Stimulated activated naive CD8-positive, alpha-beta T cell treated with anti-CD3 and anti-CD28 coated beads, Interleukin-15, Interleukin-2, amounts not matched to agents 100 ng/mL and 50 ng/mL, for 24 hours (primary cell): ENCODE results near the gene RIMS1.

Experiments used
- H3K27ac Mint-ChIP-seq: one replicate; pipeline ENCODE4 v1.8.0; 2021; ENCODE audit warnings: mild to moderate bottlenecking, mixed read lengths
- H3K27me3 Mint-ChIP-seq: one replicate; pipeline ENCODE4 v1.8.0; 2021; ENCODE audit warnings: mixed read lengths
- H3K36me3 Mint-ChIP-seq: one replicate; pipeline ENCODE4 v1.8.0; 2021; ENCODE audit warnings: low read depth, mixed read lengths
- H3K4me1 Mint-ChIP-seq: one replicate; pipeline ENCODE4 v1.8.0; 2021; ENCODE audit warnings: low read depth, mixed read lengths
- H3K4me3 Mint-ChIP-seq: one replicate; pipeline ENCODE4 v1.8.0; 2021; ENCODE audit warnings: mild to moderate bottlenecking, mixed read lengths
- H3K9me3 Mint-ChIP-seq: one replicate; pipeline ENCODE4 v1.8.0; 2021; ENCODE audit warnings: mixed read lengths

Gene RIMS1

DNA sequence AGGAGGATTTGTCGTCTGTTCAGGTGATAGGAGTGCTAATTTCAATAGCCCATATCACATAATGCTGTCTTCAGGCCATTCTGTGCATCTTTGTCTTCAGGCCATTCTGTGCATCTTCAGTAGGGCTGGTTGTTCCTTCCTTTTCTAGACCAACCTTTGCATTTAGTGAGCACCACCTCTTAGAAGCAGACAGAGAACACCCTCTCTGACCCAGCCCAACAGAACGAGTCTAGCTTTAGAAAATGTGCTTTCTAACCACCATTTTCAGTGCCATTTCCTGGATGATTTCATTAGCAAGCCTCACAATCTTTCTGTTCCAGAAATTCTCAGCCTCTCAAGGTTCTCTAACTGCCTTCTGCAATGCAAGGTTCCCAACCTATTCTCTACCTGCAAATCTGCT is 520.2 kb downstream of the RIMS1 start:
- Mint-ChIP-seq H3K9me3 (no peaks in the 10 kb centered on the region), H3K27me3 (peaks cover 10% of the 10 kb centered on the region), H3K4me1 (no peaks in the 10 kb centered on the region), H3K4me3 (no peak overlapping the region), H3K27ac (no peak overlapping the region), H3K36me3 (no peaks in the 10 kb centered on the region)

GRCh38 chr6:72410769-72411168 is 524.4 kb downstream of the RIMS1 start:
- H3K27ac Mint-ChIP-seq, result no peak overlapping the region
- no peaks in the 10 kb centered on the region for H3K36me3 Mint-ChIP-seq
- H3K4me3 Mint-ChIP-seq, result no peak overlapping the region
- peaks cover 21% of the 10 kb centered on the region for H3K27me3 Mint-ChIP-seq
- no peaks in the 10 kb centered on the region for H3K9me3 Mint-ChIP-seq
- no peaks in the 10 kb centered on the region for H3K4me1 Mint-ChIP-seq

- Mint-ChIP-seq H3K4me3 (no peak overlapping the region), H3K36me3 (no peaks in the 10 kb centered on the region), H3K9me3 (no peaks in the 10 kb centered on the region), H3K4me1 (no peaks in the 10 kb centered on the region), H3K27ac (no peak overlapping the region), H3K27me3 (peaks cover 21% of the 10 kb centered on the region)
Measured at GRCh38 chr6:72411872-72412708, 525.7 kb downstream of the RIMS1 start.

GRCh38 chr6:72412709-72413044 is 526.3 kb downstream of the RIMS1 start:
- H3K27ac Mint-ChIP-seq, result no peak overlapping the region
- H3K4me1 Mint-ChIP-seq, result no peaks in the 10 kb centered on the region
- H3K4me3 Mint-ChIP-seq, result no peak overlapping the region
- peaks cover 19% of the 10 kb centered on the region for H3K27me3 Mint-ChIP-seq
- H3K36me3 Mint-ChIP-seq, result no peaks in the 10 kb centered on the region
- H3K9me3 Mint-ChIP-seq, result no peaks in the 10 kb centered on the region

- Mint-ChIP-seq H3K36me3 (no peaks in the 10 kb centered on the region), H3K9me3 (no peaks in the 10 kb centered on the region), H3K27me3 (peaks cover 17% of the 10 kb centered on the region), H3K4me1 (no peaks in the 10 kb centered on the region), H3K4me3 (no peak overlapping the region), H3K27ac (no peak overlapping the region)
Measured at GRCh38 chr6:72413884-72414283, 527.5 kb downstream of the RIMS1 start.

- H3K9me3 Mint-ChIP-seq, result no peaks in the 10 kb centered on the region
- no peak overlapping the region for H3K27ac Mint-ChIP-seq
- peaks cover 17% of the 10 kb centered on the region for H3K27me3 Mint-ChIP-seq
- H3K36me3 Mint-ChIP-seq, result no peaks in the 10 kb centered on the region
- no peaks in the 10 kb centered on the region for H3K4me1 Mint-ChIP-seq
- H3K4me3 Mint-ChIP-seq, result no peak overlapping the region
Measured at GRCh38 chr6:72414657-72415056, 528.3 kb downstream of the RIMS1 start.

- no peaks in the 10 kb centered on the region for H3K36me3 Mint-ChIP-seq
- no peak overlapping the region for H3K27ac Mint-ChIP-seq
- H3K27me3 Mint-ChIP-seq, result peaks cover 17% of the 10 kb centered on the region
- H3K4me1 Mint-ChIP-seq, result no peaks in the 10 kb centered on the region
- no peak overlapping the region for H3K4me3 Mint-ChIP-seq
- no peaks in the 10 kb centered on the region for H3K9me3 Mint-ChIP-seq
Measured at GRCh38 chr6:72416744-72417465, 530.6 kb downstream of the RIMS1 start.

GRCh38 chr6:72417759-72418158 is 531.4 kb downstream of the RIMS1 start:
- H3K27ac Mint-ChIP-seq, result no peak overlapping the region
- peaks cover 14% of the 10 kb centered on the region for H3K27me3 Mint-ChIP-seq

DNA sequence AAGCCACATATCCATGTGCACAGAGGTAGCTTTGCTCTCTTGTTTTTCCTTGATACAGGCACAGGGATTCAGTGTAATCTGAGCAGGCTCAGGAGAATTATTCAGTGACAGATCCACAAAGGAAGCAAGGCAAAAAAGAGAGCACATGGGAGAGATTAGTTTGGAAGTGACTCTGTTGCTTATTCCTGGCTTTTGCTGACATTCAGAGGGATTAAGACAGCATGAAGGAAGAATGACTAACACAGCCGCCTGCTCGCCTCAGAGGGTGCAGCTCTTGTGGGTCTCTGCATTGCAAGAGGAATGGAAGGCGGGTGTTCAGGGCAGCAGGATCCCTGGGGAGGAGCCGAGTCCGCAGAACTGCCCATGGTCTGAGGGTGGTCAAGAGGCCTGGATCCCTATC is 532.1 kb downstream of the RIMS1 start:
- Mint-ChIP-seq H3K36me3 (no peaks in the 10 kb centered on the region), H3K9me3 (no peaks in the 10 kb centered on the region), H3K27ac (no peak overlapping the region), H3K27me3 (peaks cover 12% of the 10 kb centered on the region), H3K4me3 (no peak overlapping the region), H3K4me1 (no peaks in the 10 kb centered on the region)

More at GRCh38 chr6:72417759-72418158, 531.4 kb downstream of the RIMS1 start:
- no peak overlapping the region for H3K4me3 Mint-ChIP-seq
- H3K36me3 Mint-ChIP-seq, result no peaks in the 10 kb centered on the region
- H3K9me3 Mint-ChIP-seq, result no peaks in the 10 kb centered on the region
- no peaks in the 10 kb centered on the region for H3K4me1 Mint-ChIP-seq

DNA sequence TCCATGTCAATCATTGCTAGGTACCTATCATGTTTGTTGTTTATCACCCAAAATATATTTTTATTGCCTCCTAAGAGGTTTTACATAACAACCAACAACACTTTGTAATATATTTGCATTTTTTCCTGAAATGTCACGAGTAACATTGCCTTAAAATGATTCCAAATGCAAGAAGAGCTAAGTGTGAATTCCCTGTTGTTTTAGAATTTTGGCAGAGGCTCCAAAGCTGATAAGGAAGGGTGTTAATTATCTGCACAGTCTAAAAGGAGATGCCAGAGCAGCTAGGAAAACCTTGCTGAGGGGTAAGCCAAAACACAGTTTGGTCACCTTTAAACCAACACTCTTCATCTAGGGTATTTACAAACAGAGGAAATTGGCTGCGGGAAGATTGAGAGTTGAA is 533.6 kb downstream of the RIMS1 start:
- Mint-ChIP-seq H3K27ac (no peak overlapping the region), H3K36me3 (no peaks in the 10 kb centered on the region), H3K4me1 (no peaks in the 10 kb centered on the region), H3K9me3 (no peaks in the 10 kb centered on the region), H3K4me3 (no peak overlapping the region), H3K27me3 (peaks cover 9% of the 10 kb centered on the region)

- H3K27me3 Mint-ChIP-seq, result peaks cover 9% of the 10 kb centered on the region
- H3K9me3 Mint-ChIP-seq, result no peaks in the 10 kb centered on the region
- H3K4me3 Mint-ChIP-seq, result no peak overlapping the region
- H3K36me3 Mint-ChIP-seq, result no peaks in the 10 kb centered on the region
- no peak overlapping the region for H3K27ac Mint-ChIP-seq
- no peaks in the 10 kb centered on the region for H3K4me1 Mint-ChIP-seq
Measured at GRCh38 chr6:72420409-72420808, 534.1 kb downstream of the RIMS1 start.

DNA sequence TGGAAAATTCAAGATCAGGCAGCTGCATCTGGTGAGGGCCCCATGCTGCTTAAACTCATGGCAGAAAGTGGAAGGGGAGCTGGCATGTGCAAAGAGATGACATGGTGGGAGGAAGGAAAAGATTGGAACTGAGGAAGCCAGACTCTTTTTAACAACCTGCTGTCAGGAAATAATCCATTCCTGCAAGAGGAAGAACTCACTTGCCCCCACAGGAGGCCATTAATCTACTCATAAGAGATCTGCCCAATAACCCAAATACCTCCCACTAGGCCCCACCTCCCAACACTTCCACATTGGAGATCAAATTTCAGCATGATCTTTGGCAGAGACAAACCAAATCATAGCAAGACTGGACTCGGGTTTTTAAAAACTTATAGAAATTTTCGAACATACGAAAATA is 535.0 kb downstream of the RIMS1 start:
- peaks cover 8% of the 10 kb centered on the region for H3K27me3 Mint-ChIP-seq
- H3K9me3 Mint-ChIP-seq, result no peaks in the 10 kb centered on the region
- no peak overlapping the region for H3K4me3 Mint-ChIP-seq
- no peaks in the 10 kb centered on the region for H3K36me3 Mint-ChIP-seq
- no peaks in the 10 kb centered on the region for H3K4me1 Mint-ChIP-seq
- H3K27ac Mint-ChIP-seq, result no peak overlapping the region

- Mint-ChIP-seq H3K9me3 (no peaks in the 10 kb centered on the region), H3K36me3 (no peaks in the 10 kb centered on the region), H3K4me1 (no peaks in the 10 kb centered on the region), H3K27ac (no peak overlapping the region), H3K4me3 (no peak overlapping the region), H3K27me3 (peaks cover 6% of the 10 kb centered on the region)
Measured at GRCh38 chr6:72422171-72422570, 535.8 kb downstream of the RIMS1 start.

DNA sequence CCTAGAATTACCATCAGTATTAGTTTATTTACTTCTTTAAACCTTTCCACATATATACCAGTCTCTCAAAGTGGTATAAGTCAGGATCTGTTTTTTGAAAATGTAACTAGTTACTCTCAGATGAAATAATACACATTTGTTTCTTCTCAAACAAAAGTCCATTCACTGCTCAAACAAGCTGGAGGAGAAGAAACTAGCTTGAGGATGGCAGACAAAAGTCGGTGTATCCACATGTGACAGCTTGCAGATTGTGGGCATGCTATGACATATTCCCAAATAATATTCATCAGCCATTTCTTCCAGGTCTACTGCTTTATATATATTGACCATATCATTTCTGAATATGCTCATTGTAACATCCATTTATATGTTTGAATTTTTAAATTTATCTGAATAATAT is 538.1 kb downstream of the RIMS1 start:
- H3K4me3 Mint-ChIP-seq, result no peak overlapping the region
- peaks cover 12% of the 10 kb centered on the region for H3K27me3 Mint-ChIP-seq
- H3K9me3 Mint-ChIP-seq, result no peaks in the 10 kb centered on the region
- no peaks in the 10 kb centered on the region for H3K36me3 Mint-ChIP-seq
- H3K27ac Mint-ChIP-seq, result no peak overlapping the region
- no peaks in the 10 kb centered on the region for H3K4me1 Mint-ChIP-seq

DNA sequence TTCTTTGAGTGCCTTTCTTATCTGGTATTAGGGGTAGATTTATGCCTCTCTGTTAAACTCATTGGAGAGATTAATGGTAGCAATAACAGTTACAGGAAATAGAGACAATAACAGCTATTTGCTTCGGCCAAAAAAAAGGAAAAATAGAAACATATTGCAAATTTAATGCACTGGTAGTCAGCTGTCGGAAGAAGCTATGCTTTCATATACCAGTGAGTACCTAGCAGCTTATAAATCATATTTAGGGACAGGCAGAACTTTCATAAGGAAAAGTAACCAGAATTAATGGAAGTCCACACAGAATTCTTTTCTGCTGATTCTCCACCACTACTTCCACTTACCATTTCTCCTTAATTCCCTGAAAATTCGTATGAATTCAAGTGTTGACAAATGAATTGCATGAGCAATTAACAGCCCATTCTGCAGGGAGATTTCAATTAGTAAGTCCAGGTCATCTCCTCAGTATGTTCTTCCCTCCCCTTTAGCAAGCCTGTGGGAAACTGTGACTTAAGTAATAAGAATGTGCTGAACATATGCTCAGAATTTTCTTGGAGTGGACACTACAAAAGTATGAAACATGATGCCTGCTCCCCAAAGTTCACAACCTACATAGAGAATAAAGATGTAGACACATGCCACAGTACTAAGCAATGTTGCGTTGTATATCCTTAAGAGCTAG is 538.8 kb downstream of the RIMS1 start:
- no peaks in the 10 kb centered on the region for H3K36me3 Mint-ChIP-seq
- H3K27me3 Mint-ChIP-seq, result peaks cover 12% of the 10 kb centered on the region
- H3K4me1 Mint-ChIP-seq, result no peaks in the 10 kb centered on the region
- no peaks in the 10 kb centered on the region for H3K9me3 Mint-ChIP-seq
- H3K27ac Mint-ChIP-seq, result no peak overlapping the region
- H3K4me3 Mint-ChIP-seq, result no peak overlapping the region
